H1 (cell line): Measurements from ENCODE around the gene PRPS1. TPM values are rescaled to one million over a fixed set of nuclear protein-coding genes. Genes with fewer than 3 reads are reported as not detected.

ENCODE experiments used
- CTCF ChIA-PET: fragments of 300-600 bp; sonication (Branson Sonifier 250); formaldehyde crosslinking; loops from one replicate; lab custom pipeline; 2021; ENCODE audit not compliant: partially characterized antibody; lab: Charles Lee
- POLR2A ChIA-PET: fragments of 300-600 bp; sonication (Branson Sonifier 250); formaldehyde crosslinking; loops from one replicate; lab custom pipeline; 2021; ENCODE audit warnings: inconsistent platforms; ENCODE audit not compliant: partially characterized antibody; lab: Charles Lee
- DNase-seq, 2 experiments: peaks; one replicate each; pipeline versions ENCODE4 v3.0.0 to v3.0.0-alpha.2; 2010 to 2022; ENCODE audit warnings: low spot score in 2 of 2, low read depth in 1 of 2, mixed read lengths in 1 of 2
- FAIRE-seq: peaks from 2 replicates; lab custom pipeline; 2011; peaks lifted over from hg19 to GRCh38; lab: Jason Lieb, UNC
- H2AFZ ChIP-seq: 2 replicates; pipeline ENCODE4 v1.8.1; 2012; ENCODE audit warnings: low read length, inconsistent platforms
- H2AK5ac ChIP-seq: 2 replicates; pipeline ENCODE4 v1.6.1; 2013; ENCODE audit warnings: low read depth, low read length
- H2BK120ac ChIP-seq: replicated peaks from 2 replicates; pipeline ENCODE3; 2013; ENCODE audit warnings: low read depth, low read length, inconsistent platforms
- H2BK12ac ChIP-seq: 2 replicates; pipeline ENCODE4 v1.6.1; 2013; ENCODE audit warnings: low read depth, low read length
- H2BK15ac ChIP-seq: 2 replicates; pipeline ENCODE4 v1.6.1; 2013; ENCODE audit warnings: low read length
- H2BK20ac ChIP-seq: 2 replicates; pipeline ENCODE4 v1.6.1; 2013; ENCODE audit warnings: low read length
- H2BK5ac ChIP-seq: 2 replicates; pipeline ENCODE4 v1.6.1; 2013; ENCODE audit warnings: low read depth, low read length
- H3K14ac ChIP-seq: 2 replicates; pipeline ENCODE4 v1.6.1; 2013; ENCODE audit warnings: inconsistent platforms; ENCODE audit not compliant: insufficient read length
- H3K18ac ChIP-seq: 2 replicates; pipeline ENCODE4 v1.6.1; 2013; ENCODE audit warnings: low read length; ENCODE audit errors: extremely low read depth
- H3K23ac ChIP-seq: 2 replicates; pipeline ENCODE4 v1.6.1; 2013; ENCODE audit warnings: inconsistent platforms; ENCODE audit not compliant: insufficient read length
- H3K23me2 ChIP-seq: 2 replicates; pipeline ENCODE4 v1.6.1; 2013; ENCODE audit warnings: low read depth, low read length
- H3K27ac ChIP-seq: 2 replicates; pipeline ENCODE4 v1.6.1; 2011; ENCODE audit warnings: low read depth, low read length, inconsistent platforms
- H3K27me3 ChIP-seq, 4 experiments: replicated peaks in 1 of 4; 1 replicate in 1 of 4; 2 replicates in 3 of 4; pipeline versions ENCODE4 v1.6.1 to v1.8.1; 2011 to 2013; ENCODE audit warnings: low read length in 3 of 4, mild to moderate bottlenecking in 3 of 4, inconsistent platforms in 2 of 4, mixed read lengths in 2 of 4, moderate library complexity in 1 of 4; ENCODE audit not compliant: control insufficient read depth in 3 of 4, insufficient read depth in 3 of 4; ENCODE audit errors: extremely low read depth in 1 of 4
- H3K36me3 ChIP-seq, 4 experiments: 2 replicates each; pipeline versions ENCODE4 v1.6.1 to v1.8.1; 2011 to 2013; ENCODE audit warnings: mild to moderate bottlenecking in 4 of 4, low read length in 3 of 4, moderate library complexity in 2 of 4, control low read depth in 1 of 4, inconsistent platforms in 1 of 4; ENCODE audit not compliant: insufficient read depth in 4 of 4, control insufficient read depth in 2 of 4
- H3K4ac ChIP-seq: replicated peaks from 2 replicates; pipeline ENCODE3; 2013; ENCODE audit warnings: low read length, low read depth, mixed read lengths, inconsistent platforms; ENCODE audit not compliant: insufficient read length
- H3K4me1 ChIP-seq, 4 experiments: replicated peaks in 1 of 4; 1 replicate in 1 of 4; 2 replicates in 3 of 4; pipeline versions ENCODE4 v1.6.1 to v1.8.1; 2011 to 2013; ENCODE audit warnings: low read length in 3 of 4, inconsistent platforms in 2 of 4, mixed read lengths in 1 of 4; ENCODE audit not compliant: insufficient read depth in 4 of 4, control insufficient read depth in 3 of 4
- H3K4me2 ChIP-seq, 2 experiments: 2 replicates each; pipeline versions ENCODE4 v1.6.1 to v1.8.1; 2011 to 2013; ENCODE audit warnings: low read depth in 2 of 2, low read length in 2 of 2, control low read depth in 1 of 2, inconsistent platforms in 1 of 2, mild to moderate bottlenecking in 1 of 2; ENCODE audit not compliant: insufficient read depth in 1 of 2
- H3K4me3 ChIP-seq, 4 experiments: fragments of 200-600, 300-600 bp in 1 of 4; sonication (generic), shearing (Covaris generic), sonication (Bioruptor Twin) in 1 of 4; 2 replicates each; pipeline versions ENCODE4 v1.5.1 to v1.8.1; 2011 to 2016; ENCODE audit warnings: low read length in 4 of 4, low read depth in 3 of 4, control low read depth in 2 of 4, inconsistent platforms in 2 of 4, mild to moderate bottlenecking in 2 of 4, mixed read lengths in 1 of 4, moderate library complexity in 1 of 4; ENCODE audit not compliant: insufficient read depth in 2 of 4; ENCODE audit errors: extremely low read depth in 1 of 4
- H3K56ac ChIP-seq: replicated peaks from 2 replicates; pipeline ENCODE3; 2013; ENCODE audit warnings: low read depth, mild to moderate bottlenecking, mixed read lengths, low read length, inconsistent platforms; ENCODE audit not compliant: insufficient read length
- H3K79me1 ChIP-seq: 2 replicates; pipeline ENCODE4 v1.6.1; 2013; ENCODE audit warnings: low read depth, low read length, control low read depth
- H3K79me2 ChIP-seq, 2 experiments: 2 replicates each; pipeline versions ENCODE4 v1.6.1 to v1.8.1; 2012 to 2013; ENCODE audit warnings: low read length in 2 of 2, mild to moderate bottlenecking in 2 of 2, inconsistent platforms in 1 of 2; ENCODE audit not compliant: insufficient read depth in 2 of 2, control insufficient read depth in 1 of 2
- H3K9ac ChIP-seq, 4 experiments: replicated peaks in 1 of 4; 1 replicate in 1 of 4; 2 replicates in 3 of 4; pipeline versions ENCODE4 v1.6.1 to v1.8.1; 2011 to 2013; ENCODE audit warnings: low read depth in 3 of 4, low read length in 3 of 4, control low read depth in 2 of 4, mild to moderate bottlenecking in 2 of 4, moderate library complexity in 2 of 4, inconsistent platforms in 1 of 4; ENCODE audit errors: extremely low read depth in 1 of 4
- H3K9me3 ChIP-seq, 2 experiments: 2 replicates each; pipeline versions ENCODE4 v1.6.1 to v1.8.1; 2012 to 2013; ENCODE audit warnings: mild to moderate bottlenecking in 2 of 2, moderate library complexity in 2 of 2, control low read depth in 1 of 2, inconsistent platforms in 1 of 2, low read depth in 1 of 2, low read length in 1 of 2, mixed read lengths in 1 of 2; ENCODE audit not compliant: insufficient read depth in 2 of 2
- H4K20me1 ChIP-seq, 2 experiments: replicated peaks in 1 of 2; 2 replicates each; pipeline versions ENCODE3 to v1.8.1; 2011 to 2013; ENCODE audit warnings: inconsistent platforms in 2 of 2, low read length in 2 of 2, mild to moderate bottlenecking in 1 of 2; ENCODE audit not compliant: insufficient read depth in 2 of 2, control insufficient read depth in 1 of 2
- H4K5ac ChIP-seq: 2 replicates; pipeline ENCODE4 v1.6.1; 2013; ENCODE audit warnings: low read length, low read depth, mixed read lengths, inconsistent platforms; ENCODE audit not compliant: insufficient read length
- H4K8ac ChIP-seq: 2 replicates; pipeline ENCODE4 v1.8.0; 2013; ENCODE audit warnings: mild to moderate bottlenecking, moderate library complexity, low read length, inconsistent platforms; ENCODE audit not compliant: insufficient read depth; ENCODE audit errors: extremely low read depth
- H4K91ac ChIP-seq: replicated peaks from 2 replicates; pipeline ENCODE3; 2013; ENCODE audit warnings: low read length, mixed read lengths, inconsistent platforms; ENCODE audit not compliant: insufficient read length
- BCL11A ChIP-seq, 2 experiments: IDR thresholded peaks; one replicate each; pipeline ENCODE4 v1.6.1; 2011; ENCODE audit warnings: low read depth in 2 of 2, low read length in 2 of 2, mild to moderate bottlenecking in 2 of 2
- CBX8 ChIP-seq: fragments of 300-800, 300-1000 bp; sonication (generic); IDR thresholded peaks from 2 replicates; pipeline ENCODE4 v1.7.1; 2016; ENCODE audit warnings: low read depth, low read length, borderline replicate concordance
- CTBP2 ChIP-seq: IDR thresholded peaks from 2 replicates; pipeline ENCODE4 v1.7.0; 2011; ENCODE audit warnings: borderline replicate concordance, mild to moderate bottlenecking, moderate library complexity, mixed read lengths, low read length; ENCODE audit not compliant: insufficient read depth, insufficient read length
- GABPA ChIP-seq: IDR thresholded peaks from 2 replicates; pipeline ENCODE4 v1.6.1; 2011; ENCODE audit warnings: mild to moderate bottlenecking, low read length, moderate library complexity, borderline replicate concordance; ENCODE audit not compliant: insufficient read depth
- POU5F1 ChIP-seq: IDR thresholded peaks from 2 replicates; pipeline ENCODE4 v1.6.1; 2011; ENCODE audit warnings: low read depth, mild to moderate bottlenecking, low read length, moderate library complexity
- SAP30 ChIP-seq: fragments of 300-600 bp; sonication (generic); IDR thresholded peaks from 2 replicates; pipeline ENCODE4 v1.7.1; 2012; ENCODE audit warnings: low read length, moderate library complexity, mild to moderate bottlenecking, inconsistent platforms; ENCODE audit not compliant: insufficient read depth, insufficient replicate concordance
- SIRT6 ChIP-seq: IDR thresholded peaks from one replicate; pipeline ENCODE4 v1.7.1; 2012; ENCODE audit warnings: low read length, inconsistent platforms
- SP4 ChIP-seq: IDR thresholded peaks from 2 replicates; pipeline ENCODE4 v1.6.1; 2012; ENCODE audit warnings: low read length, inconsistent platforms
- SUZ12 ChIP-seq: fragments of 200-600 bp; sonication (generic); IDR thresholded peaks from 2 replicates; pipeline ENCODE4 v1.6.1; 2012; ENCODE audit warnings: mild to moderate bottlenecking, inconsistent platforms, low read length, moderate library complexity, mixed read lengths
- TBP ChIP-seq: IDR thresholded peaks from 2 replicates; pipeline ENCODE4 v1.6.1; 2011; ENCODE audit warnings: low read depth, low read length, improper control_type of control experiment
- WGBS, 2 experiments: shearing (Covaris generic) in 1 of 2; methylation state at CpG; one replicate each; pipeline versions ENCODE4 v1.1.6 to v1.1.7; 2013 to 2015; ENCODE audit warnings: low lambda C conversion rate in 2 of 2, mixed read lengths in 2 of 2, inconsistent platforms in 1 of 2, low coverage in 1 of 2, missing lambda C conversion rate in 1 of 2; ENCODE audit not compliant: insufficient replicate concordance in 2 of 2, insufficient coverage in 1 of 2, insufficient read length in 1 of 2; ENCODE audit errors: extremely low coverage in 1 of 2, missing lambda C conversion rate in 1 of 2; 5-methylcytosine and 5-hydroxymethylcytosine counted together
- polyA plus RNA-seq, 7 experiments: library from polyadenylated mRNA; depleted of rRNA in 3 of 7; stranded (reverse) in 5 of 7; unstranded in 2 of 7; fragments of >200 nt in 5 of 7; fragments of 200-250 nt in 2 of 7; gene quantifications; 1 replicate in 5 of 7; 2 replicates in 1 of 7; 4 replicates in 1 of 7; pipeline versions ENCODE4 v1.2.1 to v1.2.3, GENCODE V29; 2011 to 2013; ENCODE audit warnings: missing spikeins in 2 of 7, mixed read lengths in 2 of 7
- total RNA-seq: library from RNA; stranded (reverse); fragmentation: NEBNext Ultra II Directional; extraction: Animal tissue kit (Norgen Biotek cat#: 25700); gene quantifications from 2 replicates; pipeline ENCODE4 v1.2.1, GENCODE V29; 2021

The PRPS1 gene
- total and polyA plus RNA-seq, 2 of the 8 experiments (the other 6 are each of a cell fraction or from before 2014, with no cell fraction given), result 90.1 to 110 TPM

GRCh38 chrX:107632346-107632745 is 4.0 kb downstream of the PRPS1 start:
- Histone ChIP-seq H2BK5ac (no peak overlapping the region), H3K14ac (no peak overlapping the region), H2BK20ac (no peak overlapping the region), H3K27me3 (no peaks in the 10 kb centered on the region), H3K9ac (no peak overlapping the region), H3K18ac (no peak overlapping the region), H3K56ac (no peak overlapping the region), H4K91ac (no peak overlapping the region), H3K4me1 (no peaks in the 10 kb centered on the region; a peak in 1 of 7 replicates), H3K36me3 (no peaks in the 10 kb centered on the region; a peak in 1 of 8 replicates), H2BK12ac (no peak overlapping the region), H3K27ac (no peak overlapping the region), H3K23ac (no peak overlapping the region), H4K20me1 (peaks cover 0 to 5% of the 10 kb centered on the region in 2 experiments), H3K4me2 (no peak overlapping the region), H3K79me1 (no peaks in the 10 kb centered on the region), H2AK5ac (no peak overlapping the region), H3K4me3 (no peak overlapping the region), H2AFZ (no peak overlapping the region), H3K23me2 (peaks cover 2% of the 10 kb centered on the region; the same call in 1 of the 2 replicates), H3K4ac (no peak overlapping the region), H4K8ac (no peak overlapping the region), H2BK15ac (no peak overlapping the region), H2BK120ac (no peak overlapping the region), H3K9me3 (no peaks in the 10 kb centered on the region), H4K5ac (no peak overlapping the region), H3K79me2 (peaks cover 0 to 80% of the 10 kb centered on the region in 2 experiments; a peak in 3 of 4 replicates)
- CTCF ChIA-PET, result interaction anchor here (1.6 kb wide), 1 partner anchor 22 kb away, joined by 5 read pairs; no protein-coding TSS in a partner anchor
- 92% methylated on average over 1 of the region's 1 CpG; no CpG with 5 or more reads in 1 of the 2 experiments for WGBS, 2 experiments
- POLR2A ChIA-PET, result interaction anchor here (0.9 to 2.4 kb wide), 2 partner anchors 9 to 61 kb away, joined by 3 to 9 read pairs; no protein-coding TSS in a partner anchor
- FAIRE-seq (no peak), DNase-seq (no peak)
- TF ChIP-seq POU5F1, result no peak
- no peak for TF ChIP-seq SP4
- no peak for TF ChIP-seq SAP30
- no peak for TF ChIP-seq GABPA
- no peak for TF ChIP-seq TBP
- TF ChIP-seq SUZ12, result no peak
- TF ChIP-seq BCL11A (IDR thresholded peaks at IDR 0.05; ENCODE audit: low read depth in 2 of 2, low read length in 2 of 2), result no peak
- no peak for TF ChIP-seq CTBP2
- TF ChIP-seq SIRT6, result no peak
- no peak for TF ChIP-seq CBX8
